Measurements from ENCODE around the gene HOMER2.

DNA sequence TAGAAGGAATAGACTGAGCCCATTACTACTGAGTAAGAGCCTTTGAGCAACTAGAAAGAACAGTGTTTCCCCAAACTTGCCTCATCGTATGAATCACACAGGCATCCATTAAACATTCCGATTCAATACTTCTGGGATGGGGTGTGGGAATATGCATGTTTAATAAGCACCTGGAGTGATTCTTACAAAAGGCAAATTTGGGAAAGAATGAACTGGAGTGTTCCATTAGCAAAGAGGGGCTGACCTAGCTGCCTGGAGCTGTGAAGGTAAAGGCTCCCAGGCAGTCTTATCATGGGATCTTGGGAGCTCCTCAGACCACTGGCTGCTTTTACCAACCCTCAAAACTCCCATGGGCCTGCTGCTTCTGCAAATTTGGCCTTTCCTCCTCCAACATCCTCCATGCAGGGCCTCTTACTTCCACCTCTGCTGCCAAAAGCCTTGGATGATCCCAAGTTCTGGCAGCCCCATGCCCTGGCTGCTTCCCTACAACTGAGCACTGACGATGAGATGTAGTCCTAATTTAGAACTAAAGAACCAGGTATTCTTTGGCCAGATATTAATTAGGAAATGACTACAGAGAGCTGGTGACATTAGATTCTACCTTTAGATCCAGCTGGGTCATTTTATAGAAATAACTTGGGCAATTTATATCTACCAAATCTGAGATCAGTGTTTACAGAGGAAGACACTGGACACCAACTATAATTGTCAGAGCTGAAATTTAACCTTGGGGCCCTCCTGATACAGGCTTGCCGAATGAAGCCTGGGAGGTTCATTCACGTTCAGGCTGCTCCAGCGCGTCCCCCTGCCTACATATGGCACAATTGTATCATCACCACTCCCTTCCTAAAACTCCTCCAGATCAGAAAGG lies 11.2 kb upstream of the HOMER2 start:
- TF ChIP-seq, protein P1, sequence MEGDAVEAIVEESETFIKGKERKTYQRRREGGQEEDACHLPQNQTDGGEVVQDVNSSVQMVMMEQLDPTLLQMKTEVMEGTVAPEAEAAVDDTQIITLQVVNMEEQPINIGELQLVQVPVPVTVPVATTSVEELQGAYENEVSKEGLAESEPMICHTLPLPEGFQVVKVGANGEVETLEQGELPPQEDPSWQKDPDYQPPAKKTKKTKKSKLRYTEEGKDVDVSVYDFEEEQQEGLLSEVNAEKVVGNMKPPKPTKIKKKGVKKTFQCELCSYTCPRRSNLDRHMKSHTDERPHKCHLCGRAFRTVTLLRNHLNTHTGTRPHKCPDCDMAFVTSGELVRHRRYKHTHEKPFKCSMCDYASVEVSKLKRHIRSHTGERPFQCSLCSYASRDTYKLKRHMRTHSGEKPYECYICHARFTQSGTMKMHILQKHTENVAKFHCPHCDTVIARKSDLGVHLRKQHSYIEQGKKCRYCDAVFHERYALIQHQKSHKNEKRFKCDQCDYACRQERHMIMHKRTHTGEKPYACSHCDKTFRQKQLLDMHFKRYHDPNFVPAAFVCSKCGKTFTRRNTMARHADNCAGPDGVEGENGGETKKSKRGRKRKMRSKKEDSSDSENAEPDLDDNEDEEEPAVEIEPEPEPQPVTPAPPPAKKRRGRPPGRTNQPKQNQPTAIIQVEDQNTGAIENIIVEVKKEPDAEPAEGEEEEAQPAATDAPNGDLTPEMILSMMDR (IDR thresholded peaks at IDR 0.05) = no peak
- TF ChIP-seq POLR2AphosphoS5 (IDR thresholded peaks at IDR 0.05; ENCODE audit: insufficient read depth in 1 of 2, low read depth in 1 of 2) = no peak

All from vagina (tissue), 2 donors.